Activated naive CD4-positive, alpha-beta T cell treated with anti-CD3 and anti-CD28 coated beads, Interleukin-2, amount 50 U/mL, for 16 hours (primary cell): ENCODE results near the gene KRT73.

ENCODE experiments used
- DNase-seq: peaks from one replicate; pipeline ENCODE4 v3.0.0-alpha.2; 2020

Gene KRT73

DNA sequence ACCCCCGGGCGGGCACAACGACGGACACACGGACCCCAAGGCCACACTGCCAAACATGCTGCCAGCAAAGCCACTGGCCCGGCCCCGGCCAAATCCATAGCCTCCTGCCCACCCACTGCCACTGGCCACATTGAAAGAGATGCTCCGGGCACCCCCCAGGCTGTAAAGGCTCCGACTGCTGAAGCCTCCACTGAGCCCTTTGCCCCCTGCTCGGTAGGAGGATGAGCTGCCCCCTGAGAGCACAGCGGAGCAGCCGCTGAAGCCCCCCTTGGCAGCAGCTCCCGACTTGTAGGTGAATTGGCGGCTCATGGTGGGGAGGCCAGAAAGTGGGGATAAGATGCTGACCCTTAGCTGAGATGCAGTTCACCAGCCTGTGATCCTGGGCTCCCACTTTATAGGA, at the start of gene KRT73:
Gene KRT73, minus strand, starts transcription at position 344 of the 400 bp plus-strand sequence. Its CDS starts 35 bp downstream, at position 309.
- no peak for DNase-seq

DNA sequence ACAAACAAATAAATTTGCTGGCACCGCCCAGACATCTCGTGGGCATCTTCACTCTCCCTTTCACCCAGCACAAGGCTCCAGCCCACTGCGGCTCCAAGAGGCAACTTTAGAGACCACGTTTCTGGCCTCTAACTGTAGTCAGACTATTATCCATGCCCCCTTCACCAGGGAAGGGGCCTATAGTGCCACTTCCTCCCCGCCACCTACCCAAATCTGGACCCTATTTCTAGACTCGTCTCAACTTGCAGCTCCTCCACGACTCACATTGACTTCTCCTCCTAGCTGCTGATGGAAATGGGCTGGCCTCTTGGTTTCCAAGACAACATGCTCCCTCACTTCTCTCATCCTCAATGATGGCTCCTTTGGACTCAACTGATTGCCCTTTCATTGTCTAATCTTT, 49.6 kb upstream of the KRT73 start:
- DNase-seq: no peak

DNA sequence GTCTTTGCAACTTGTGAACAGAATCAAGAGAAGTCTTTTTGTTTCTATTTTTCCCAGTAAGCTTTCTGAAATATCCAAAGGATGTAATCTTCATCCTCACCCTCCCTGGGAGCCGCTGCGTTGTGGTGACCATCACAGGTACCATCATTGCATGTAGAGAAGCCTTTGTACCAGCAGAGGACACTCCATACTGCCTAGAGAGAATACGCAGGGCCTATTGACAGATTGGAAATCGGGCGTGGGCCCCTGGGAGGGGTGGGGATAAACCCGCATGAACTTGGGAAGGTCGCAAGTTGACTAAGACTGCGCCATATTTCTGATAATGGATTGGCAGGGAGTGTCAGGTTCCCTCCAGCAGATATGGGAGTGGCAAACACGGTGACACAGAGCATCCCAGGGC, 49.1 kb upstream of the KRT73 start:
- no peak for DNase-seq

DNA sequence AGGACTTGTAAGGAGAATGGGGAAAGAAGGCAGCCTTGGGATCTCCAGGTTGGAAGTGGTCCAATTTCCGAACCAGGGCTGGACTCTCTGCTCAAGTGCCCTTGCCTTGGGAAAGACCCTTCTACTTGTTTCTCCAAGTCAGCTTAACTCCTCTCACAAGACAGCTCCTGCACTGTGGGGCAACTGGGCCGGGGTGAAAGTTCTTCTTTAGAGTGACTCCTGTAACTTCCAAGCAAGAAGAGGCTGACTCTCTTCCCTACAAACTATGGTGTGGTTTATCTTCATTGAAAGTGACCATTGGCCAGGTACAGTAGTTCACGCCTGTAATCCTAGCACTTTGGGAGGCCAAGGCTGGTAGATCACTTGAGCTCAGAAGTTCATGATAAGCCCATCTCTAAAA, 48.1 kb upstream of the KRT73 start:
- no peak for DNase-seq

DNA sequence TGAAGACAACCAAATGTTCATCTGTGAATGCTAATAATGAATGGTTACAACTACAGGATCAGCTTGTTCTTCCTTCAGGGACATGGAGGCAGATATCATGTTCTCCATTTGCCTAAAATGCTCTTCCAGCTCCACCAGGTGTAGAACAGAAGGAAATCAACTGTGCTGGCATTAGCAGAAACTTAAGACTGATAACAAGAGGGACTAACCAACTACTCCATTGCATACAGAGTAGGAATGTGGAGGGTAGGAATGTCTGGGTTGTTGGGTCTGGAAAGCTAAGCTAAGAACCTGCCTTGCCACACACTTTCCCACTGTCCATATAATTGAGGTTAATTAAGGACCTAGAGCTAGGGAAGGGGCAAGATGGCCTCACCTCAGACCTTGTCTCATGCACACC, 45.1 kb upstream of the KRT73 start:
- no peak for DNase-seq

DNA sequence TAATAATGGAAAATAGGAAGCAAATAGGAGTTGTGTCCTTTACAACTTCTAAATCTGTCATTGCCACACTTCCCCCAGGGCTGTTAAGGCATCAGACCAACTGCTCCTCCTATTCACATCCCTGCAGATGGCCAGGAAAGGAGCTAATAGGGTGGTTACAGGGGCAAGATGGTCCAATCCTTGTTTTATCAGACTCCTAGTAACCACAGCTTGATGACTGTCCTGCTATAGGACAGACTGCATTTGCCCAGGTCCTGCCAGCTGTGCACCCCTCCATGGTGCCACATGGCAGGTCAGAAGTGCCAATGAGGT, 44.5 kb upstream of the KRT73 start:
- DNase-seq: no peak

DNA sequence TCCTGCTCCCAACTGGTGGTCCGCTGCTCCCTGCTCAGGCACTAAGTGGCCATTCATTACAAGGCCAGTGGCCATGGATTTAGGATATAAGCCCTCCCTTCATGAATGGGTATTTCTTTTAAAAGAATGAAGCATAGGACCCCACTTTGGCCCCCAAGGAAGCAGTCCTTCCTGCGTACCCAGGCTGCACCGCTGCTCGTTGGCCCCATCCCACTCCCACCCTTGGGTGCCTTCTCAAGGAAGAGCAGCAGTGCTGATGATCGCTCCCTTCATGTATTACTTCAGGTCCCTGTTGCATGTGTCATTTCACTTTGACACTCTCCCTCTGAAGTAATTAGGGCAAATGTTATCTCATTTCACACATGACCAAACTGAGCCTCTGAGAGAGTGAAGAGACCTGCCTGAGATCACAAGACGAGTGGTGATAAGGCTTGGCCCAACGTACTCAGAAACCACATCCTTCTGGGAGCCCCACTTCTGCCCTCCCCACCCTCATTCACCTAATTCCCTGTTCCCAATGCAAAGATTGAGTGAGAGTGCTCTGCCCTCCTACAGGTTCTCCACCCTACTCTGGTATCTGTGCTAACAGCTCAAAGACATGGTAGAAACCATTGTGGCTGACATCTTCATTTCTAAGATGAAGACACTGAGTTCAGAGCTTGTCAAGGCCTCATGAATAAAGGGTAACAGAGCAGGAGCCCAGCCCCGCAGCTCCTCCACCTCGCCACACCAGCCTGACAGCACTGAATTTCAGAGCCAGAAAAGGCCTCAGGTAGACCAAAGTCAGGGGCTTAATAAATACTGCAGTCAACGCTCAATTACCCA, 43.9 kb upstream of the KRT73 start:
- DNase-seq: no peak

DNA sequence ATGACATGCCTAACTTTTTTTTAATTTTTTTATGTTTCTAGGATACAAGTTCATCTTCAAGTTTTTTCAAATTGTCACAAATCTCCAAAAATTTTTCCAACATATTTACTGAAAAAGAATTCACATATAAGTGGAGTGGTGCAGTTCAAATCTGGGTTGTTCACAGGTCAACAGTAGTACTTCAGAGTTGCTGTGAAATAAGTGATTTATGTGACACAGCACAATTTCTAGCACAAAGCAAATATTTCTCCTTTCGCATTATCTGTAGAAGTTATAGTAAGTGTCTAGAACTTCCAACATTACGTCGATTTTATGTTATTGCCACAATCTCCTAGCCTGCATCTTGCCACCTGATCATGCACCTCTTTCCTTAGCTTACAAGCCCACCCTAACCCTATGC, 43.3 kb upstream of the KRT73 start:
- no peak for DNase-seq

DNA sequence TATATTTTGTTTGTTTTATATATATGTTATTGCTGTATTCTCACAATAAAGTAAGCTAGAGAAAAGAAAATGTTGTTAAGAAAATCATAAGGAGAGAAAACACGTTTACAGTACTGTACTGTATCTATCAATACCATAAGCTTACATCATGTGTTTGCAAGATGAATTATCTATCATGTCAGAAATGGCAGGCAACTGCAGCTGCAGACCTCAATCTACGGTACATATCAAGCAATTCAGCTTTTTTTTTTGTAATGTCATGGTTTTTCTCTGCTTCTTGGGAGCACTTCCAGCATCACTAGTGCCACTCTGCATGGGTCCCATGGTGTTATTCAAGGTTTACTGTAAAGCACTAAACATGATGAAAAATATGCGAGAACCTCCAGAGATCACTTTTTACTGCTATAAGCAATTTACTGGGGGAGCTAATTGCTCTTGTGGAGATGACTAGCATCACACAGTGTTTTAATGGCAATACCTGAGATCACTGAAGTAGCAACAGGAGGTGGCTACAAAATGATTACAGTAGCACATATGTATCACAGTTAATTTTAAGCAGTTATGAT, 42.7 kb upstream of the KRT73 start:
- no peak for DNase-seq

DNA sequence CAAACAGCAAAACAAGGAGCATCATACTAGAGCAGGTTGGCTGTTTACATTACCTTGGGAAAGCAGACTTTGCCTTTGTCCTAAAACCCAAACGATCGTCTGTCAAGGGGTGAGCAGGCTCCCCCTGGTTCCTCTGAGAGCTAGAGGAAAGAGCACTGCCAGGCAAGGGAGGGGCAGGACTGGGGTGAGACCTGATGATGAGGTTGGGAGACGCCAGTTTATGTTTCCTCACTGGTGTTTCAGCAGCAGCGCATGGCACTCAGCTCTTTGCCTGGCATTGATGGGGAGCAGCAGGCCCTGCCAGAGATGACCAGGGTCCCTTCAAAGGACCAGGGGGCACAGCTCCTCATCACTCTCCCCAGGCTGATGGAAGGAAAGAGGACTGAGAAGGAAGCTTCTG, 41.6 kb upstream of the KRT73 start:
- no peak for DNase-seq

DNA sequence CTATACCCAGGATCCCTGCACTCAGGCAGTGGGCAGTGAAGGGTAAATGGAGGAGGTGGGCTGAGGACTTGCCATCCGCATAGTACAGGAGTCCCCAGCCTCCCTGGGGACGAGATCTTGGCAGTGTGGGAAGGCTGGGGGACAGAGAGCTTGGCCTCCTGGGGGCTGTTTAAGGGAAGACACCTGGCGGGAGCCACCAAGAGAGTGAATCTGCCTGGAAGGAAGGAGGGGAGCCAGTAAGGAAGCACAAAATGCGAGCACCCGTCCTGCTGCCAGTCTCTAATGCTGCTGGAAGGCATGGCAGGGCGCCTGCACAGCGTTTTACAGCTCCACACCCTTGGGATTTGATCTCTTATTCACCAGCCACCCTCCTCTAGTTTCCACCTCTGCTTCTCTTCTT, 41.0 kb upstream of the KRT73 start:
- DNase-seq: no peak

DNA sequence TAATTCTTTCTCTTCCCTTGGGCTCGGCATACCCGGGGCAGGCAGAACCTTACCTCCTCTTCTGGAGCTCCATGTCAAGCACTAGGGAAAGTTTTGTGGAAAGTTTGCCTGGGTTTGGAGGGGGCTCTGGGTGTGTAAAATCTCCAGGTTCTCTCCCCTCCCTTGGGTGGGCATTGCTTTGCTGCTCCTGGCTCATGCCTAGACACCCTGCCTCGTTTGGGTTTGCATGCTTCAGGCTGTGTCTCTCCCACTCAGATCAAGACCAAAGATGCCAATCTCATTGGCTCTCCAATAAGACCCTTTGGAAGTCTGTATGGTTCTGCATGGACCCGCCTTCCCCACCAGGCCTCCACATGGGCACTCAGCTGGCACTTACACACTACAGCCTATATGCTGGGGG, 39.8 kb upstream of the KRT73 start:
- no peak for DNase-seq

DNA sequence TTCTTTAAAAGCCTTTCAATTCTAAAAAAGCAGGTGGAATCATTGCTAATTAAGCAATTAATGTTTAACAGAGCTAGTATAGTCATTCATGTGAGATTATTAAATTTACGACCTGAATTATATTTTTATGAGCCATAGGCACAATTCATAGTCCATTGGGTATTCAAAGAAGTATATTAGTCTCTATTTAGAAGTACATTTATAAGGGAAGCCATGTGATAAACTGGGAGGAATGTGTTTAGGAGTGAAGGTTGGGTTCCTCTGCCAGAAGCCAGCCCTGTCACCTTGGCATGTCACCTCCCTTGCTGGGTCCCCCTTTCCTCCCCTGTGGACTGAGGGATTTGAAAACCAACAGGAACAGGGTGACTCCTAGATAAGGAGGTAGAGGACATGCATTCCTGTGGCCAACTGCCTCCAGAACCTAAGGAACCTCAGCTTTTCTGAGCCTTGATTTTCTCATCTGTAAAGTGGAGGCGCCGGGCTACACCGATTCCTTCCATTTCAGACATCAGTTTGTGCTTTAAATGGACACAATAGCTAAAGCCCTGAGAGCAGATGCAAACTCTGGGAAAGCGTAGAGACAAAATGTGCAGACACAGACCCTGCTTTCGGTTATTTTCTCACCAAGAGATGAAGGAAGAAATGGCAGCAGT, 39.0 kb upstream of the KRT73 start:
- DNase-seq: no peak

DNA sequence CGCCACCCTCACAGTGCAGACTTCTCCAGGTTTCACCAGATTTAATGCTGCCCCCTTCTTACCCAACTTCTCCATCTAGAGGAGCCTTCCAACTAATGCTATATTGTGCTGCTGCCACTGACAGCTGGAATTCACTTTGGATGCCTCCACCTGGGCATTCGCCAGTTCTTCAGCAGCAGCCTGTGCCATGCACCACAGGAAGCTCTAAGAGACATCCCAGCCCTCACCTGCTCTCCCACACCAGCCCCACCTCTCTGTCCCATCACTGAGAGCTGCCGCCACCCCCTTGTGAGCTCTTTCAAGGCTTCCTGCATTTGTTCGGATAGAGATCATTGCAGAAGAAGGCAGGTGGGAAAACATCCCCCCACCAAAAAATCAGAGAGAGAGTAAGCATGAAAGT, 38.3 kb upstream of the KRT73 start:
- DNase-seq: no peak

DNA sequence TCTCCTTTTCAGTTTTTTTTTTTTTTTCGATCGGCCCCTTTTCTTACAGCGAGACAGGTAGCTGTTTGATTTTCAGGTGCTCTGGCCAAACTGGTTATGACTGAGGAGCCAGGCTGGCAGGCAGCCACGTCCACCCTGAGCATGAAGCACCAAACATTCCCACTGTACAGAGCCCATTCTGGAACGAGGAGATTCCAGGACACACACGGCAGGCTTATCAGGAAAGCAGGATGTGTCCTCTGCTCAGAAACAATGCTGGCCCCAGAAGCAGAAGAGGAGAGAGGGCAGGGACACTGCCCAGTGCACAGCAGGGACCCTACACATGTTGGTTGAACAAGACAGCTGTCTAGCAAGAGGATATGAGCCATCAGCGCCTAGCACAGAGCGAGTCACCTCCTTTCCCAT, 37.4 kb upstream of the KRT73 start:
- no peak for DNase-seq

DNA sequence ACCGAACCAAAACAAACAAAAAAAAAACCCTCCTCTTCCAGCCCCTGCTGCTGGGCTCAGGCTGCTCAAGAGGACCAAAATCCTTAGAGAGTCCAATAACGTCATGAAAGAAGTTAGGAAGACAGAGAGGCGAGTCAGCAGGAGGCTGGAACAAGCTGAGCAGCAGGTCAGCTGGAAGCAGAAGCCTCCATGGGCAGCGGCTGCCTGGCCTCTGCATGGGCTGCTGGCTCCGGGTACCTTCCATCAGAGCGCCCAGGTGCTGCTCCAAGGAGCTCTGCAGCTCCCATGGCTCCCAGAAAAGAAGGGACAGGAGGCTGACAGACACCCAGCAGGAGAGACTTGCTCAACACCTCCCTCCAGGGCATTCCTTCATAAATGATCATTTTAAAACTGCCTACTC, 36.9 kb upstream of the KRT73 start:
- no peak for DNase-seq

DNA sequence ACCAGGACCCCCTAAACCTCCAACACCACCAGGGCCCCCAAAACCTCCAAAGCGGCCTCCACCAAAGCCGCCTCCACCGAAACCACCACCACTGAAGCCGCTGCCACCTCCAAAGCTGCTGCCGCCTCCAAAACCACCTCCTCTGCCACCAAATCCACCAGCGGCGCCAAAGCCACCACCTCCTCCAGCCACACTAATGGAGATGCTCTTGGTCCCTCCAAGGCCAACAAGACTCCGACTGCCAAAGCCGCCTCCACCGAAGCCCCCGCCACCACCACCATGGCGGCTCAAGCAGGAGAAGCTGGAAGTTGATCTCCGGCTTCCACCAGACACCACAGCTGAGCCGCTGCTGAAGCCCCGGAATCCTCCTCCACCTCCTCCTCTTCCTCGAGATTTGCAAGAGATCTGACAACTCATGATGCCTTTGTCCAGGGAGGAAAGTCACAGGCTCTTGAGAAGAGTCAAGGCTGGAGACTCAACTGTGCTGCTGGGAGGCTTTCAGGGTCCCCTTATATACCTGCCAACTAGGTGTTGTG, 33.4 kb upstream of the KRT73 start, which contains the start of gene KRT2:
Gene KRT2, minus strand, starts transcription at position 486 of the 536 bp plus-strand sequence. Its CDS starts 69 bp downstream, at position 417.
- DNase-seq: no peak

DNA sequence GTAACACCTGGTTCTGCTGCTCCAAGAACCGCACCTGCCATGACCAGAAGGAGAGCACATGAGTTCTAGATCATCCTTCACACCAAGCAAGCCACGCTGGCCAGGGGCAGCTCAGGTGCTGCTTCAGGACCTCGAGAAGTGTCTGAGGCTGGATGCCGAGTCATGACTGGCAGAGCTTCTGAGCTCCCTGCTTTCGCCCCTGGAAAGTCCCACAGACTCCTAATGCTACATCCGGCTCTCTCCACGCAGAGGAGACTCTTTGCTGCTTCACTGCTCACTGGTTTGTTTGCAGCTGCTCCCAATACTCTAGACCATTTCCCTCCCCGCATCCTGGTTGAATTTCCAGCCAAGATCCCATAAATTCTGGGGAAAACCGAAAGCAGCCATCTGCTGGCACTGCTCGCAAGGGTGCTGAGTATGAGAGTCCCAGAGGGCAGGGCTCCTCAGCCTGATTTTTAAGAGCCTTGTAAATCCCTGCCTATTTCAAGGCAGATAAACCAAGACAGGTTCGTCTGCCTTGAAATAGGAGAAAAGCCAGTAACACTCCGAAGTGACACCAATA, 32.2 kb upstream of the KRT73 start:
- no peak for DNase-seq

DNA sequence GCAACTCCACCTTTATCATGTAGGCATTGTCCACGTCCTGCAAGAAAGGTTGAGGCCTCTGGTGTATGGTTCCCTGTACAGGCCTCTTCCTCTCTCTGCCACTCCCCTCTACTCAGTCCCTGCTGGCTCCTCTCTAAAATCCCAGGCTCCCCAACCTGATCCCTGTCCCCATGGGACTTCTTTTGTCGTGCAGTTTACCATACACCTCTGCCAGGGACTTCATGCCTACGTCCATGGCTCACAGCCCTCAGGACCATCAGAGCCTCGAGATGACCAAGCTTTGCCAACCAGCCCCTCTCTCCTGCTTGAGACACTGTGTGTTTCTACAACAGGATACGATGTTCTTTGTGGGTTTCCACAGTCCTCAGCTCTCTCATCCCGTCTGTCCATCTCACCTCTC, 30.7 kb upstream of the KRT73 start:
- DNase-seq: no peak

DNA sequence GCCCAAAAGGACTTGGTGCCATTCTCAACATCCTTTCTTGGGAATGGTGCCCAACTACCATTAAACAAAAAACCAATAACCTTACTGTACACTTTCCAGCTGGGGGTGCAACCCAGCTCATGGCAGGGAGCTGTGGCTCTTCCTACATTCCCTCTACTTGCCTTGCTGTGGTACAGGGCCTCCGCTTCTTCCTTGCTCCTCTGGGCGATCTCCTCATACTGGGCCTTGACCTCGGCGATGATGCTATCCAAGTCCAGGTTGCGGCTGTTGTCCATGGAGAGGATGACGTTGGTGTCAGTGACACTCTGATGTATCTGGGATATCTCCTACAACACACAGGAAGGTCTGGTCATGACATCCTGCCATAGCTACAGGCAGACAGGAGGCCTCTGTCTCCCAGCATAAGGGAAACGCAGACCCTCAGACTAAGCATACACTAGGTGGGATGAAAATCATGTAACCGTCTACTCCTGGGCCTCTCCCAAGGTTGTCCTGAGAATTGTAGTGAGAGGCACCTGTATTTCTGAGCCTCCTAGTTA, 29.7 kb upstream of the KRT73 start:
- DNase-seq: no peak

DNA sequence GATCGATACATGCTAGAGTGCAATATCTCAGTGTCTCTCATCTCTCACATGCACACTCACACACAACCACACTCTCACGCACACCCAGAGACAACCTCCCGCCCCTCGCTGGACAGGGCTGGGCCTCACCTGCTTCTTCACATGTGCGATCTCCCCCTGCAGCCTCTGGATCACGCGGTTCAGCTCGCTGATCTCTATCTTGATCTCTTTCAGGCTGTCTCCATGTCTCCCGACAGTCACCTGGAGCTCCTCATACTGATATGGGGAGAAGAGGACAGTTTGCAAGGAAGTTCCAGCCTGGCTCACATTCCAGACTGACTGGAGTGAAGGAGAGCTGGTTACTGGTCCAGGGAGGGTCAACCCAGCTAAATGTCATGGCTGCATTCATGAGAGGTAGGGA, 29.2 kb upstream of the KRT73 start:
- DNase-seq: no peak

DNA sequence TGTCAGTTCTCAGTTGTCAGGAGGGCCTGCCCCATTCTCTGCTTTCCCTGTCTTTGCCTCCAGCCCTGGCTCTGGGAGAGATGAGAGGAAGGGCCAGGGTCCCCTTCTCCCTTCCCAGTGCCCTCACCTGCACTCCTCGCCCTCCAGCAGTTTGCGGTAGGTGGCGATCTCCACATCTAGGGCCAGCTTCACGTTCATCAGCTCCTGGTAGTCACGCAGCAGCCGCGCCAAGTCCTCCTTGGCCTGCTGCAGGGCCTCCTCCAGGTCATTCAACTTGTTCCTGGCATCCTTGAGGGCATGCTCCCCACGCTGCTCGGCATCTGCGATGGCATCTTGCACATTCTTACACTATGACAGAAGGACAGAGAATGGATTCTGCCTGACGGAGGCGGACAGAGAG, 28.3 kb upstream of the KRT73 start:
- no peak for DNase-seq

DNA sequence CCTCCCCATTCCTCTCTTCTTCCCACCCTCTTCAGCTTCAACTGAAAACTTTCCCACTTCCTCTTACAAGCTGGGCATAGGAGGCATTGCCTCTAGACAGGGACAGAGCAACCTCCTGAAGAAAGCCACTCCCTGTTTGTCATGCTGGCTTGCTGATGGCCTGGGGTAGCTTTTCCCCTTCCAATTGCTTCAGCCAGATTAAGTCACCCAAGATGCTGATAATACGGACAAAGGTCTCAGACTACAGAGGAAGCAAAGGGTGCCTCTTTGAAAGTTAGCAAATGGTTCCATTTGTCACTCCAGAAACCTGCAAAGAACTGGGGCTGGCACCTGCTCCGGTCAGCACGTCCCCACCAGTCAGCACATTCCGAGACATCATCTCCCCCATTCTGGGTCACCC, 27.6 kb upstream of the KRT73 start:
- DNase-seq: no peak
